Cardiac fibroblast (primary cell): ENCODE measurements around the gene DGUOK.

Experiments used
- DNase-seq, 2 donors: peaks; one replicate each; pipeline versions ENCODE4 v3.0.0 to v3.0.0-alpha.2; 2010; ENCODE audit warnings: low read depth in 2 of 2
- H3K4me3 ChIP-seq, 2 donors: replicated peaks in 1 of 2; 1 replicate in 1 of 2; 2 replicates in 1 of 2; pipeline ENCODE4 v1.5.1; 2011; ENCODE audit warnings: low read depth in 2 of 2, low read length in 2 of 2, mild to moderate bottlenecking in 2 of 2, moderate library complexity in 1 of 2
- TF ChIP-seq, protein P1 (sequence below): IDR thresholded peaks from one replicate; pipeline ENCODE4 v1.5.1; 2011; ENCODE audit warnings: low read depth, mild to moderate bottlenecking, low read length, inconsistent platforms

Gene DGUOK

DNA sequence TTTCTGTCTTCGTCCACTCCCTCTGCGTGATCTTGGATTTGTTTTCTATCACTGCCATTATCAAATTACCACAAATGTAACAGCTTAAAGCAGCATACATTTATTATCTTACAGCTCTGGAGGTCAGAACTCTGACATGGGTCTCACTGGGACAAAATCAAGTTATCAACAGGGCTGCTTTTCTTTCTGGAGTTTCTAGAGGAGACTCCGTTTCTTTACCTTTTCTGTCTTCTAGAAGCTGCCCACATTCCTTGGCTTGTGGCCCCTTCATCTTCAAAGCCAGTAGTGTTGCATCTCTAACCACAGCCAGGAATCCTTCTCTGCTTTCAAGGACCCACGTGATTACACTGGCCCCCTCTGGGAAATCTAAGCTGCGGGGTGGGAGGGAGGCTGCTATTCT lies 36.1 kb downstream of the DGUOK start:
- H3K4me3 ChIP-seq: no peak overlapping the region
- DNase-seq: no peak
- TF ChIP-seq, protein P1, sequence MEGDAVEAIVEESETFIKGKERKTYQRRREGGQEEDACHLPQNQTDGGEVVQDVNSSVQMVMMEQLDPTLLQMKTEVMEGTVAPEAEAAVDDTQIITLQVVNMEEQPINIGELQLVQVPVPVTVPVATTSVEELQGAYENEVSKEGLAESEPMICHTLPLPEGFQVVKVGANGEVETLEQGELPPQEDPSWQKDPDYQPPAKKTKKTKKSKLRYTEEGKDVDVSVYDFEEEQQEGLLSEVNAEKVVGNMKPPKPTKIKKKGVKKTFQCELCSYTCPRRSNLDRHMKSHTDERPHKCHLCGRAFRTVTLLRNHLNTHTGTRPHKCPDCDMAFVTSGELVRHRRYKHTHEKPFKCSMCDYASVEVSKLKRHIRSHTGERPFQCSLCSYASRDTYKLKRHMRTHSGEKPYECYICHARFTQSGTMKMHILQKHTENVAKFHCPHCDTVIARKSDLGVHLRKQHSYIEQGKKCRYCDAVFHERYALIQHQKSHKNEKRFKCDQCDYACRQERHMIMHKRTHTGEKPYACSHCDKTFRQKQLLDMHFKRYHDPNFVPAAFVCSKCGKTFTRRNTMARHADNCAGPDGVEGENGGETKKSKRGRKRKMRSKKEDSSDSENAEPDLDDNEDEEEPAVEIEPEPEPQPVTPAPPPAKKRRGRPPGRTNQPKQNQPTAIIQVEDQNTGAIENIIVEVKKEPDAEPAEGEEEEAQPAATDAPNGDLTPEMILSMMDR: no peak

DNA sequence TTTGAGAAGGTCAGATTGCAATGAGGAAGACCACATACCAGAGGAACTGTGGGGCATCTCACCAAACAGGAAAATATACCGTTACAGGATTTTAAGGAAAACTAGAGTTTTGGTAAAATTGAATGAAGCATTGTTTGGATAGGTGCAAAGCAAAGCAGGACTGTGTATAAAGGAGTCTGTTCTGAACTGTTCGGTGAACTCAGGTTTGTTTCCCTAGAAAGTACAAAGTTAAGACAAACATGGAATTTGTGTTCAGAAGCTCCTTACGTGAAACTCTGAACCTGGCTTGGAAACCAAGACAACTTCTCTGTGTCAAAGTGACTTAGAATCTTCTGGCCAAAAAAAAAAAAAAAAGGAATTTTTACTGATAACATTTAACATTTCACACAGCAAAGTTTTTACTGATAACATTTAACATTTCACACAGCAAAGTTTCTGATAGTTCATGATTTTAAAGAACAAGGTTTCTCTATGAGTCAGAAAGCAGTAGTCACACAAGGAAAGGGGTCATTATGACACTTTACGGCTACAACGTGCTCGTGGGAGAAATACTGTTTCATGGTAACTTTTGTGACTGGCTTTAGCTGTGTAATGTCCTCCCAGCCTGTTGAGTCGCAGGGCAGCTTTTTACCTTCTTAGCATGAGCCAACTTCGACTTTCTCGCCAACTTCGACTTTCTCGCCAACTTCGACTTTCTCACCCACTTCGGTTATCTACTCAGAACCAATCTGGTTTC lies 36.9 kb downstream of the DGUOK start:
- H3K4me3 ChIP-seq: no peak overlapping the region
- DNase-seq: no peak
- TF ChIP-seq, protein P1: no peak

DNA sequence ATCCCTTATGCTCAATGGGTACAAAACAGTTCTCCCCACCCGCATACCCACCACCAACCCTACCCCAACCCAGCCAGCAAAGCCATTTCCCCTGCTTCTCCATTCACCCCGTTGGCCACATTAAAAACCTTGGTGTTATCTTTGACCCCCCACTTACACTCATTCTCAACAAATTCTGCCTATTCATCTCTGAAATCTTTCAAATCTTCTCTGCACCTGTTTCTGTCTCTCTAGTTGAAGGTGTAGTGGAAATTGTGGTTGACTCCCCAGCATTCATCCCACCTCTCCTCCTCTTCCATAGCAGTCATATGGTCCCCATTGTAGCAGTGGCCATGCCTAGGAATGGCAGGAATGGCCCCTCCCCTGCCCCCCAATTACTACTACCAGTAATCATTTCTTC lies 37.5 kb downstream of the DGUOK start:
- no peak for DNase-seq
- TF ChIP-seq, protein P1: no peak
- no peak overlapping the region for H3K4me3 ChIP-seq

DNA sequence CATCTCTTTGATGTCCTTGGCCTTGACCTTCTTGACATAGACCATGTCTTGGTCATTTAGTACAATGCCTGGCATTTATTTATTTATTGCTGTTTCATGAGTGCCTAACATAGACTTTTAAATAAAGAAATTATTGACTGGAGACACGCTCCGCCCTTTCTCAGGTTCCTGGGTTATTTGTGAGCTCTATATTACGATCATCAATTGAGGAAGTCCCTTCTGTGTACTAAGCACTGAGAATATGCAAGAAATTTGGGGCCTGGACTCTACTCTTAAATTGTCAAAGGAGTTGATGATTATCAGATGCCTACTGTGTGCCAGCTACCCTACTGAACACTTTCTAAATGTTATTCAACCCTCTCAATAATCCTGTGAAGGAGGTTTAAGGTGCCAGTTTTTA lies 38.4 kb downstream of the DGUOK start:
- TF ChIP-seq, protein P1: no peak
- H3K4me3 ChIP-seq: no peak overlapping the region
- no peak for DNase-seq

DNA sequence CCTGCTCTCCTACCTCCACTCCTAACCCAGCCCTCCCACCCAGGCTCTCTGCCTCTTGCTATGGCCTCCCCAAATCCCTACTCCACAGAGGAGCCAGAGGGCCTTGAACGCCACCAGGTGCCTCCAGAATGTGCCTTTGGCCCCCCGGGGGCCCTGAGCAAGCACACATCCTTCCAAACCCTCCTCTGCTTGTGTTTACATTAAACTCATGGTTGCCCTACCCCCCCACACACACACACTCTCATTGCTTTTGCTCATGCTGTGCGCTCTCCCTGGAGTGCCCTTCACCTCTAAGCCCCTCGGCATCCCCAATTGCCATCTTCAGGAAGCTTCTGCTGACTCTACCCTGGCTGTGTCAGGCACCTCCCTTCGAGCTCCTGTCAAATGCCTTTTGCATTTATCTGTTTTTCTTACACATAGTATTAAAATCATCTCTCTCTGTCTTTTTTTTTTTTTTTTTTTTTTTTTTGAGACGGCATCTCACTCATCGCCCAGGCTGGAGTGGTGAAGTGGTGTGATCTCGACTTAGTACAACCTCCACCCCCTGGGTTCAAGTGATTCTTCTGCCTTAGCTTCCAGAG lies 41.8 kb downstream of the DGUOK start:
- no peak for DNase-seq

DNA sequence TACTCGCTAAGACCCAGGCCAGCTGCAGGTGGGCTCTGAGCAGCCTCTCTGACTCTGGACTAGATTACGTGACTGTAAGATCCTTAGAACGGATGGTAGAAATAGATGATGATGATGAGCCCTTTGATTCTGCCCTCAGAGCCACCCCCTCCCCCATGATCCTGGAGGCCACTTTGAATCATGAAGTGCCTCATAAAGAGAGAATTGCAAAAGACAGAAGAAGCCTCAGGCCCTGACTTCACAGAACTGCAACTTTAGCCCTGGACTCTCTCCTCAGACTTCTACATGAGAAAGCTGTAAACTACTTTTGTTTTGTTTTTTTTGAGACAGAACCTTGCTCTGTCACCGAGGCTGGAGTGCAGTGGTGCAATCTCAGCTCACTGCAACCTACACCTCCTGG lies 42.7 kb downstream of the DGUOK start:
- no peak for DNase-seq
- TF ChIP-seq, protein P1: no peak
- H3K4me3 ChIP-seq: no peak overlapping the region

More for the DNA sequence above, 41.8 kb downstream of the DGUOK start:
- H3K4me3 ChIP-seq: no peak overlapping the region
- TF ChIP-seq, protein P1: no peak
